Heart right ventricle (tissue), 16 donors: ENCODE measurements around the gene NOL6. TPM values are rescaled to one million over a fixed set of nuclear protein-coding genes. Genes with fewer than 3 reads are reported as not detected.

Experiments used
- ATAC-seq, 8 donors: fragments of 200-7000 bp; cut with Tn5 transposase; one replicate each; pipeline ENCODE4 v1.9.1; 2020; ENCODE audit warnings: mild to moderate bottlenecking in 8 of 8, moderate library complexity in 8 of 8, moderate number of reproducible peaks in 1 of 8
- DNase-seq, 2 donors: peaks; one replicate each; pipeline ENCODE4 v3.0.0-alpha.2; 2020
- H3K27ac ChIP-seq, 10 donors: fragments of 200-600 bp; sonication (generic) in 2 of 10; one replicate each; pipeline versions ENCODE4 v1.5.0 to v1.8.0; 2020 to 2022; ENCODE audit warnings: mild to moderate bottlenecking in 3 of 10
- H3K27me3 ChIP-seq, 7 donors: fragments of 200-600 bp; one replicate each; pipeline ENCODE4 v1.8.0; 2021 to 2022; ENCODE audit warnings: mild to moderate bottlenecking in 2 of 7
- H3K36me3 ChIP-seq, 9 donors: fragments of 200-600 bp; sonication (generic) in 1 of 9; one replicate each; pipeline versions ENCODE4 v1.5.0 to v1.8.0; 2020 to 2022; ENCODE audit warnings: mild to moderate bottlenecking in 2 of 9
- H3K4me1 ChIP-seq, 9 donors: fragments of 200-600 bp; sonication (generic) in 1 of 9; one replicate each; pipeline versions ENCODE4 v1.5.0 to v1.8.0; 2020 to 2022; ENCODE audit warnings: mild to moderate bottlenecking in 4 of 9
- H3K4me3 ChIP-seq, 10 donors: fragments of 200-600 bp; sonication (generic) in 2 of 10; one replicate each; pipeline versions ENCODE4 v1.5.0 to v1.8.0; 2020 to 2022; ENCODE audit warnings: mild to moderate bottlenecking in 7 of 10, moderate library complexity in 2 of 10
- H3K9me3 ChIP-seq, 11 donors: fragments of 200-600 bp in 10 of 11; sonication (generic) in 2 of 11; one replicate each; pipeline versions ENCODE4 v1.5.0 to v1.8.0; 2013 to 2022; ENCODE audit warnings: mild to moderate bottlenecking in 2 of 11, control low read depth in 1 of 11, moderate library complexity in 1 of 11
- WGBS, 2 donors: extraction: QIAGEN DNeasy Blood & Tissue Kit; methylation state at CpG; one replicate each; pipeline ENCODE4 v1.1.7; 2013; ENCODE audit warnings: inconsistent platforms in 1 of 2; 5-methylcytosine and 5-hydroxymethylcytosine counted together
- intact Hi-C, 10 donors: fragments of 100-400 bp; cut with DNase I; formaldehyde crosslinking; loops; one replicate each; pipeline versions ENCODE4 v1.11.1 to v1.14.2; 2022
- polyA plus RNA-seq, 2 donors: library from polyadenylated mRNA; stranded (reverse); fragments of 200-250 nt; gene quantifications; one replicate each; pipeline ENCODE4 v1.2.3, GENCODE V29; 2013
- total RNA-seq, 10 donors: library from RNA; stranded (reverse); fragmentation: NEBNext Ultra II Directional in 3 of 10; extraction: Animal tissue kit (Norgen Biotek cat#: 25700) in 3 of 10; gene quantifications; one replicate each; pipeline versions ENCODE4 v1.2.1 to v1.2.4, GENCODE V29; 2021 to 2023
- TF ChIP-seq, protein P1 (sequence below), 9 donors: fragments of 200-600 bp; sonication (generic) in 2 of 9; IDR thresholded peaks; one replicate each; pipeline versions ENCODE4 v1.5.0 to v1.8.0; 2021 to 2022; ENCODE audit warnings: antibody characterized with exemption in 9 of 9, mild to moderate bottlenecking in 5 of 9, moderate library complexity in 1 of 9
- donor health status: Arrhythmogenic right ventricular cardiomyopathy.
- donor health status: ischemic (EF 13 %, LVEDD 7.1; RV severe dilation, severe dysfunction).
- donor health status: healthy with polysubstance abuse.
- donor health status: DM: no; HTN: yes; CAD: no.
- donor health status: DM: no; HTN: no; CAD: no.
- donor health status: ischemic (EF 25% LVEDD 6.9; RV normal size, moderate dysfunction).
- donor health status: ischemic (EF 25% LVEDD 5.7; RV mildly dilated, moderate dysfunction).
- donor health status: healthy.
- donor health status: DM: yes; HTN: yes; CAD: no.
- donor health status: Ischemic cardiomyopathy.
- donor health status: ischemic (EF 35%, LVEDD 5.7; RV mildly dilated, moderate dysfunction).
- donor health status: nonischemic (EF 11% LVEDD 7.7; RV severe dilation, severe dysfunction).
- donor health status: DM: yes; HTN: yes; CAD: no.
- donor health status: PGD.
- donor health status: ischemic (EF 29% LVEDD 5.4; RV normal size, mild dysfunction).
- donor health status: nonischemic (EF 23%, LVEDD 6.1; RV moderate dilation, normal function).

Gene NOL6
- total and polyA plus RNA-seq, 12 donors, result 13.0 to 23.2 (median 15.1) TPM

DNA sequence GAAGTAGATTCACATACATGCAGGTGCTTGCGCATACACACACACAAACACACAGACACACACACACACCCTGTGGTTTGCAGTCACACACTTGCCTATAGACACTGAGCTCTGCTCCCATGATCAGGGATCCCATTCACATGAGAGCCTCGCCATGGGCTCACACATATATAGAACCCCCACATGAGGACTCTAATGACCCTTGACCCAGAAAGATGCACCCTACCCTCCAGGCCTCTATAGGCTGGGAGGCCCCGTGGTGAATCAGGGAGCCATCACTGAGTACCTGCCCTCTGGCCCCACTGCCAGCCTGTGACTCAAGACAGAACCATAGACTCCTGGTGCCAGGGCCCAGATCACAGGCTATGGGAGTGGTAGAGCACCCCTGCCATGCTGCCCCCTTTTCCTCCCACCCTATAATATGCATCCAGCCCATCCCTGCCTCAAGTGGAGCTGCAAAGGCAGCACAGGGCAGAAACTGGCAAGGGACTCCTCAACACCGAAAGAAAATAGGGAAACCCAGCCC is 23.0 kb downstream of the NOL6 start:
- Histone ChIP-seq H3K4me3 (no peak overlapping the region), H3K36me3 (no peaks in the 10 kb centered on the region), H3K4me1 (peaks cover 0 to 29% (median 19%) of the 10 kb centered on the region in 9 donors), H3K9me3 (no peaks in the 10 kb centered on the region), H3K27me3 (peaks cover 0 to 12% (median 0%) of the 10 kb centered on the region in 7 donors), H3K27ac (no peak overlapping the region)
- DNase-seq (no peak), ATAC-seq (no peak)
- WGBS, 2 donors, result 85 to 93% methylated on average over 4 of the region's 4 CpGs
- TF ChIP-seq, protein P1, sequence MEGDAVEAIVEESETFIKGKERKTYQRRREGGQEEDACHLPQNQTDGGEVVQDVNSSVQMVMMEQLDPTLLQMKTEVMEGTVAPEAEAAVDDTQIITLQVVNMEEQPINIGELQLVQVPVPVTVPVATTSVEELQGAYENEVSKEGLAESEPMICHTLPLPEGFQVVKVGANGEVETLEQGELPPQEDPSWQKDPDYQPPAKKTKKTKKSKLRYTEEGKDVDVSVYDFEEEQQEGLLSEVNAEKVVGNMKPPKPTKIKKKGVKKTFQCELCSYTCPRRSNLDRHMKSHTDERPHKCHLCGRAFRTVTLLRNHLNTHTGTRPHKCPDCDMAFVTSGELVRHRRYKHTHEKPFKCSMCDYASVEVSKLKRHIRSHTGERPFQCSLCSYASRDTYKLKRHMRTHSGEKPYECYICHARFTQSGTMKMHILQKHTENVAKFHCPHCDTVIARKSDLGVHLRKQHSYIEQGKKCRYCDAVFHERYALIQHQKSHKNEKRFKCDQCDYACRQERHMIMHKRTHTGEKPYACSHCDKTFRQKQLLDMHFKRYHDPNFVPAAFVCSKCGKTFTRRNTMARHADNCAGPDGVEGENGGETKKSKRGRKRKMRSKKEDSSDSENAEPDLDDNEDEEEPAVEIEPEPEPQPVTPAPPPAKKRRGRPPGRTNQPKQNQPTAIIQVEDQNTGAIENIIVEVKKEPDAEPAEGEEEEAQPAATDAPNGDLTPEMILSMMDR (IDR thresholded peaks at IDR 0.05), result no peak
- intact Hi-C loops, result loop anchor here in 1 of 10 donors (5.0 kb wide), 1 partner anchor 43 kb away; no protein-coding TSS in a partner anchor

DNA sequence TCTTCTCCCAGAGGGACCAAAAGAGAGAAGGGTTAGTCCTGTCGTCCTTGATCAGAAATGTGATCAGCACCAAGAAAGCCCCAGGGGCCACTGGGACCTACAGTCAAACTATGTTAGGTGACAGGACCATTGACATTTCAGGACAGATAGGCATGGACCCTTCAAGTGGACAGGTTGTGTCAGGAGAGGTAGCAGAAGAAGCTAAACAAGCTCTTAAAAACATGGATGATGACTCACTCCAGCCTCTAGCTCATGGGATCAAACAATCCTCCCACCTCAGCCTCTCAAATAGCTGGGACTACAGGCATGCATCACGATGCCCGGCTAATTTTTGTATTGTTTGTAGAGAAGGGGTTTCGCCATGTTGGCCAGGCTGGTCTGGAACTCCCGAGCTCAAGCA is 24.0 kb downstream of the NOL6 start:
- Histone ChIP-seq H3K36me3 (no peaks in the 10 kb centered on the region), H3K27me3 (peaks cover 0 to 12% (median 0%) of the 10 kb centered on the region in 7 donors), H3K27ac (no peak overlapping the region), H3K4me1 (peaks cover 0 to 29% (median 19%) of the 10 kb centered on the region in 9 donors), H3K4me3 (no peak overlapping the region), H3K9me3 (no peaks in the 10 kb centered on the region)
- TF ChIP-seq, protein P1 (IDR thresholded peaks at IDR 0.05), result no peak
- intact Hi-C loops, result loop anchor here in 5 of 10 donors (5.0 kb wide), 3 partner anchors 37 to 72 kb away; no protein-coding TSS in a partner anchor
- 94% methylated on average over 5 of the region's 5 CpGs for WGBS, 2 donors
- no peak for ATAC-seq
- no peak for DNase-seq

GRCh38 chr9:33447799-33448553 is 25.7 kb downstream of the NOL6 start:
- TF ChIP-seq, protein P1 (IDR thresholded peaks at IDR 0.05), result no peak
- WGBS, 2 donors, result 35 to 36% methylated on average over 20 of the region's 20 CpGs
- Histone ChIP-seq H3K27ac (peak overlapping the region in 9 of 10 donors; percentile 49 to 80 (median 61)), H3K27me3 (peaks cover 0 to 12% (median 0%) of the 10 kb centered on the region in 7 donors), H3K4me1 (peaks cover 0 to 26% (median 19%) of the 10 kb centered on the region in 9 donors), H3K36me3 (peaks cover 0 to 7% (median 0%) of the 10 kb centered on the region in 9 donors), H3K4me3 (peak overlapping the region; percentile 27 to 65 (median 59)), H3K9me3 (no peaks in the 10 kb centered on the region)
- intact Hi-C loops, result loop anchor here in 4 of 10 donors (5.0 kb wide), 3 partner anchors 36 to 71 kb away; no protein-coding TSS in a partner anchor
- ATAC-seq (peak in 1 of 8 donors; percentile 1), DNase-seq (no peak)

- peak; percentile 84 to 91 (median 87) for ATAC-seq
- peaks cover 0 to 25% (median 19%) of the 10 kb centered on the region in 9 donors for H3K4me1 ChIP-seq
- H3K27ac ChIP-seq, result peak within 1 kb of the TSS in 9 of 10 donors; percentile 49 to 80 (median 61)
- peaks cover 0 to 12% (median 0%) of the 10 kb centered on the region in 7 donors for H3K27me3 ChIP-seq
- intact Hi-C loops, result loop anchor here in 4 of 10 donors (5.0 kb wide), 3 partner anchors 35 to 70 kb away; no protein-coding TSS in a partner anchor
- peak within 1 kb of the TSS; percentile 27 to 65 (median 59) for H3K4me3 ChIP-seq
- WGBS, 2 donors, result 3 to 4% methylated on average over 49 to 50 of the region's 50 CpGs
- TF ChIP-seq, protein P1 (IDR thresholded peaks at IDR 0.05), result peak in 7 of 9 donors; percentile 17 to 62 (median 44)
- peaks cover 0 to 12% (median 0%) of the 10 kb centered on the region in 9 donors for H3K36me3 ChIP-seq
- H3K9me3 ChIP-seq, result no peaks in the 10 kb centered on the region
- DNase-seq, result peak; percentile 61 to 74
Measured at GRCh38 chr9:33446946-33447798, 26.6 kb downstream of the NOL6 start, which contains the start of gene AQP3. Gene AQP3, minus strand, starts transcription at chr9:33447593. Its CDS starts 63 bp downstream, at chr9:33447530.
